Sigmoid colon (tissue), 6 donors: ENCODE measurements around the gene SMIM45.
A peak's percentile ranks its signal among the peaks of the same experiment; 100 is the strongest.

Source experiments
- DNase-seq: peaks from one replicate; pipeline ENCODE4 v3.0.0-alpha.2; 2019
- H3K27ac ChIP-seq, 4 donors: fragments of 200-600 bp; sonication (generic); one replicate each; pipeline ENCODE4 v1.5.1; 2016 to 2019; ENCODE audit warnings: mild to moderate bottlenecking in 1 of 4
- H3K27me3 ChIP-seq, 3 donors: fragments of 200-600 bp; sonication (generic); one replicate each; pipeline ENCODE4 v1.5.1; 2019; ENCODE audit warnings: mild to moderate bottlenecking in 1 of 3
- H3K36me3 ChIP-seq, 4 donors: fragments of 200-600 bp; sonication (generic); one replicate each; pipeline ENCODE4 v1.5.1; 2016 to 2019
- H3K4me1 ChIP-seq, 4 donors: fragments of 200-600 bp; sonication (generic); one replicate each; pipeline ENCODE4 v1.5.1; 2017 to 2019
- H3K4me3 ChIP-seq, 4 donors: fragments of 200-600 bp; sonication (generic); one replicate each; pipeline ENCODE4 v1.5.1; 2017 to 2019; ENCODE audit warnings: mild to moderate bottlenecking in 2 of 4, moderate library complexity in 1 of 4
- H3K9me3 ChIP-seq, 4 donors: fragments of 200-600 bp in 3 of 4; sonication (generic) in 3 of 4; one replicate each; pipeline versions ENCODE4 v1.5.1 to v1.6.1; 2013 to 2019
- EP300 ChIP-seq, 4 donors: sonication (generic); formaldehyde crosslinking; IDR thresholded peaks; one replicate each; pipeline ENCODE4 v1.6.1; 2017; ENCODE audit warnings: antibody characterized with exemption in 4 of 4
- POLR2A ChIP-seq, 2 donors: fragments of 450-650 bp; IDR thresholded peaks; one replicate each; pipeline ENCODE4 v1.6.1; 2016; ENCODE audit warnings: antibody characterized with exemption in 2 of 2, mild to moderate bottlenecking in 2 of 2, moderate library complexity in 2 of 2
- POLR2AphosphoS5 ChIP-seq, 4 donors: sonication (generic); formaldehyde crosslinking; IDR thresholded peaks; one replicate each; pipeline ENCODE4 v1.6.1; 2017; ENCODE audit warnings: antibody characterized with exemption in 4 of 4
- WGBS, 2 donors: extraction: QIAGEN DNeasy Blood & Tissue Kit; methylation state at CpG; one replicate each; pipeline ENCODE4 v1.1.7; 2013; 5-methylcytosine and 5-hydroxymethylcytosine counted together
- intact Hi-C: fragments of 100-400 bp; cut with DNase I; formaldehyde crosslinking; loops from one replicate; pipeline ENCODE4 v1.15.1; 2023
- TF ChIP-seq, protein P1 (sequence below), 4 experiments: fragments of 450-650 bp in 3 of 4; fragments of 200-600 bp in 1 of 4; IDR thresholded peaks; one replicate each; pipeline ENCODE4 v1.5.1; 2016 to 2019; ENCODE audit warnings: antibody characterized with exemption in 4 of 4, mild to moderate bottlenecking in 3 of 4, moderate library complexity in 2 of 4
- donor health status: healthy with polysubstance abuse.
- donor health status: healthy.

SMIM45 gene

DNA sequence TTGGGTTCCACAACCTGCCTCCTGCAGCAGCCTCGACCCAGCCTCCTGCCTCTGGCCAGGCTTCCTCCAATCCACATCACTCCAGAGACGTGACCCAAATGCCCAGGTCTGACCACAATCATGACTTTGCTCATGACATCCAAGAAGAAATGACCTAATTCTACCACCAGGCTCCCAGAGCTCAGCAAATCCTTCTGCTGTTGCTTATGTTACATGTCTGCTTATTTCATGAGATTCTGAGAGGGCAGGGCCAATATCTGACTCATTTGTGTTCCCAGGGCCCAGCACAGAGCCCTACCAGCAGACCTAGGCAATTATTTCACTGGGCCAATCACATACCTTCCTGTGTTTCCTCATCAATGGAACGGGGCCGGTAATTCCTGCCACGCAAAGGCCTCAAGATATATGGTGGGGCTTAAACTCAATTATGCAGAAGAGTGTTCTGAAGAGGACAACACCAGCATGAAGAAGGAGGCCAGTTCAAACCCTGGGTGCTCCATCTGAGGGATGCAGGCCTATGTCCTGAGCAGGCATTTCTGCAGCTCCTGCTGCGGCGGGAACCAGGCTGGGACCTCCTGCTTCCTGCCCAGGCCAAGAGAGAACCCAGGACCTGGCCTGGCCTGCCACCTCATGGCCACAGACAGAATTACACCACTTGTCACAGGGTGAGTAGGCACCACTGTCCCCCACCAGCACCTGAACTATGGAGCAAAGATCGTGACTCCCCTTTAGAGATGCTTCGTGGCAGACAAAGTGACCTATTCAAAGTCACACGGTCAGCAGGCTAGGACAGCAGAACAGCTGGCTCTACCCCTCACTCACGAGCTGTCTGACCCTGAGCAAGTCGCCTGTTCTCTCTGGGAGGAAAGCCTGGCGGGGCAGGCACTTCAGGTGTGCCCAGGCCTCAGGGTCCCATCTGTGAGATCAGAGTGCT is 10.9 kb upstream of the SMIM45 start:
- no peaks in the 10 kb centered on the region for H3K9me3 ChIP-seq
- intact Hi-C loops, result loop anchor here (1.0 to 2.0 kb wide), 3 partner anchors 118 to 244 kb away; no protein-coding TSS in a partner anchor
- WGBS, 2 donors, result 39 to 45% methylated on average over 13 of the region's 13 CpGs
- no peaks in the 10 kb centered on the region for H3K27me3 ChIP-seq
- peak overlapping the region; percentile 20 to 67 (median 42) for H3K27ac ChIP-seq
- no peaks in the 10 kb centered on the region for H3K36me3 ChIP-seq
- peak; percentile 91 for DNase-seq
- H3K4me3 ChIP-seq, result no peak overlapping the region
- H3K4me1 ChIP-seq, result peaks cover 0 to 22% (median 17%) of the 10 kb centered on the region in 4 donors
- no peak for TF ChIP-seq EP300 (IDR thresholded peaks at IDR 0.05)
- TF ChIP-seq, protein P1, sequence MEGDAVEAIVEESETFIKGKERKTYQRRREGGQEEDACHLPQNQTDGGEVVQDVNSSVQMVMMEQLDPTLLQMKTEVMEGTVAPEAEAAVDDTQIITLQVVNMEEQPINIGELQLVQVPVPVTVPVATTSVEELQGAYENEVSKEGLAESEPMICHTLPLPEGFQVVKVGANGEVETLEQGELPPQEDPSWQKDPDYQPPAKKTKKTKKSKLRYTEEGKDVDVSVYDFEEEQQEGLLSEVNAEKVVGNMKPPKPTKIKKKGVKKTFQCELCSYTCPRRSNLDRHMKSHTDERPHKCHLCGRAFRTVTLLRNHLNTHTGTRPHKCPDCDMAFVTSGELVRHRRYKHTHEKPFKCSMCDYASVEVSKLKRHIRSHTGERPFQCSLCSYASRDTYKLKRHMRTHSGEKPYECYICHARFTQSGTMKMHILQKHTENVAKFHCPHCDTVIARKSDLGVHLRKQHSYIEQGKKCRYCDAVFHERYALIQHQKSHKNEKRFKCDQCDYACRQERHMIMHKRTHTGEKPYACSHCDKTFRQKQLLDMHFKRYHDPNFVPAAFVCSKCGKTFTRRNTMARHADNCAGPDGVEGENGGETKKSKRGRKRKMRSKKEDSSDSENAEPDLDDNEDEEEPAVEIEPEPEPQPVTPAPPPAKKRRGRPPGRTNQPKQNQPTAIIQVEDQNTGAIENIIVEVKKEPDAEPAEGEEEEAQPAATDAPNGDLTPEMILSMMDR (IDR thresholded peaks at IDR 0.05), result peak; percentile 90 to 98 (median 94)

DNA sequence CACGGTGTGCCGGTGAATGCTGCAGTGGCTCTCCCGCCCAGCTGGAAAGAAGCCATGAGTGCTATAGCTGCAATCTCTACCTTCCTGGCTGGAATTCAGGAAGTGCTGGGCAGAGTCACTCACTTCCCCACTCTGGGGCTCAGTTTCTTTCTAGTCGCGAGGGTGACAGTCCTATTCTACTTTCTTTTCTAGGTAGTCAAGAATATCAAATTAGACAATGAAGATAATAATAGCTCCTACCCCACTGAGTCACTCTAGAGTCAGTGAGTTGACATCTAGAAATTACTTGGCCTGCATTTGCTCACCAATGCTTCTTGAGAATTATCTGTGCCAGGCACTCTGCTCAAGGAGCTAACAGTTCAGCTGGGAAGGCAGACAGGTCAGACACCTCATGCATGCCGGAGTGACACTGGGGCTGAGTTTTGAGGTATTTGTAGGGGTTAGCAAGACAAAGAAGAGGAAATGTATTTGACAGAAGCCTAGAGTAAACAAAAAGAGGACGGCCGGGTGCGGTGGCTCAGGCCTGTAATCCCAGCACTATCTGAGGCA is 8.2 kb upstream of the SMIM45 start:
- H3K9me3 ChIP-seq, result no peaks in the 10 kb centered on the region
- intact Hi-C loops, result no loop called here
- no peak overlapping the region for H3K4me3 ChIP-seq
- 19 to 59% methylated on average over 9 of the region's 9 CpGs for WGBS, 2 donors
- no peak for DNase-seq
- no peaks in the 10 kb centered on the region for H3K36me3 ChIP-seq
- no peaks in the 10 kb centered on the region for H3K27me3 ChIP-seq
- H3K27ac ChIP-seq, result no peak overlapping the region
- TF ChIP-seq POLR2A (IDR thresholded peaks at IDR 0.05) (no peak), EP300 (IDR thresholded peaks at IDR 0.05) (no peak), POLR2AphosphoS5 (IDR thresholded peaks at IDR 0.05) (no peak)
- TF ChIP-seq, protein P1 (IDR thresholded peaks at IDR 0.05), result no peak
- H3K4me1 ChIP-seq, result peaks cover 0 to 28% (median 21%) of the 10 kb centered on the region in 4 donors

DNA sequence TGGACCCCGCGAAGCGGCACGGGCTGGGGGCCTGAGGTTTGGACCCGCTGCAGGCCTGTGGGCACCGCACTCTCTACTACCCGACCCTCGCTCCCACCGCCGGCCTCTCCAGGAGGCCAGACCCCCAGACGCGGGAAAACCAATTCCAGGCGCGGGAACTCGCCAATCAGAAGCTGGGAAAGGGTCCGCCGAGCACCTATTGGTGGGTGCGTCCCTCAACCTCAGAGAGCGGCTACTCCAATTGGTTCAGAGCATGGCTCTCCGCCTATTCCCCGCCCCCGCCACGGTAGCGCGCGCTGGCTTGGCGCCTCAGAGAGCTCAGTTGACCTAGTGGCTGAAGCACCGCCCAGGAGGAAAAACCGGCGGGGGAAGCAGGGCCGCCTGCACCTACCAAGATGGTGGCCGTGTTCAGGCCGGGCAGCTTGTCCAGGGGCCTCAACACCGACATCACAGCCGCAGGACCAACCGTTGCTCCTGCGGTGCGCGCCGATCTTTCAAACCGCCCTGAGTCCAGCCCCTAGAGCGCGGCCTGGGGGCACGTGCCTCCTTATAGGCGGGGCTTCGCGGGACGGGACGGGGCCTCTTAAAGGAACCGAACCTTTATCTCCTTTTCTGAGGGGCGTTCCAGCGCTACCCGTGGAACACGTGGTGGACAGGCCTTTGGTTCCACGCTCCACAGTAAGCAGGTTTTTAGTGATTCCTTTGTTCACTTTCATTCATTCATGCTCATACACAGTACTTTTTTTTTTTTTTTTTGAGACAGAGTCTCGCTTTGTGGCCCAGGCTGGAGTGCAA is 5.1 kb upstream of the SMIM45 start, which contains the start of gene CENPM:
CENPM (minus strand) TSS at position 524 of the 795 bp plus-strand sequence; CDS start at position 448, 76 bp downstream.
- Histone ChIP-seq H3K27me3 (no peaks in the 10 kb centered on the region), H3K4me3 (peak within 1 kb of the TSS; percentile 45 to 72 (median 60)), H3K36me3 (no peaks in the 10 kb centered on the region), H3K9me3 (no peaks in the 10 kb centered on the region), H3K27ac (peak within 1 kb of the TSS; percentile 15 to 68 (median 60)), H3K4me1 (peaks cover 0 to 17% (median 11%) of the 10 kb centered on the region in 4 donors)
- DNase-seq, result peak; percentile 94
- TF ChIP-seq EP300 (IDR thresholded peaks at IDR 0.05), result no peak
- TF ChIP-seq, protein P1 (IDR thresholded peaks at IDR 0.05), result peak in 1 of 4 experiments; percentile 19
- WGBS, 2 donors, result 1 to 2% methylated on average over 56 of the region's 56 CpGs
- intact Hi-C loops, result loop anchor here (2.0 kb wide), 1 partner anchor 114 kb away; the partner anchor contains the start of gene SREBF2

DNA sequence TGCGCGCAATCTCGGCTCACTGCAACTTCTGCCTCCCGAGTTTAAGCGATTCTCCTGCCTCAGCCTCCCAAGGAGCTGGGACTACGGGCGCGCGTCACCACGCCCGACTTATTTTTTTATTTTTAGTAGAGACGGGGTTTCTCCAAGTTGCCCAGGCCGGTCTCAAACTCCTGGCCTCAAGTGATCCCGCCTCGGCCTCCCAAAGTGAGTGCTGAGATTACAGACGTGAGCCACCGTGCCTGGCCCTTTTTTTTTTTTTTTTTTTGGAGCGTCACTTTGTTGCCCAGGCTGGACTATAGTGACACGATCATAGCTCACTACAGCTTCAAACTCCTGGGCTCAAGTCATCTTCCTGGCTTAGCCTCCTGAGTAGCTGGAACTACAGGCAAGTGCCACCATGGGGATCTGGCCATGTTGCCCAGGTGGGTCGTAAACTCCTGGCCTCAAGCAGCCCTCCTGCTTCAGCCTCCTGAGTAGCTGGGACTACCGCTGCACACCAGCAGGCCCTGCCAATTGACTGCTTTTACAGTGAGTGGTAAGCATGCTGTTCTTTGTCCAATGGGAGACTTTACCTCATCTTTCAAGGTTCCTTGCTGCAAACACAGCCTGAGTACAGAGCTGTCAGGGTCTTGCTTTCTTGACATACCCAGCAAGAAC is 4.4 kb upstream of the SMIM45 start:
- H3K27me3 ChIP-seq, result no peaks in the 10 kb centered on the region
- no peaks in the 10 kb centered on the region for H3K36me3 ChIP-seq
- no peak for DNase-seq
- TF ChIP-seq POLR2A (IDR thresholded peaks at IDR 0.05) (no peak), POLR2AphosphoS5 (IDR thresholded peaks at IDR 0.05) (no peak), EP300 (IDR thresholded peaks at IDR 0.05) (no peak)
- TF ChIP-seq, protein P1 (IDR thresholded peaks at IDR 0.05), result no peak
- no peaks in the 10 kb centered on the region for H3K9me3 ChIP-seq
- WGBS, 2 donors, result 64 to 76% methylated on average over 21 of the region's 21 CpGs
- peak overlapping the region in 3 of 4 donors; percentile 15 to 68 (median 65) for H3K27ac ChIP-seq
- peak overlapping the region in 3 of 4 donors; percentile 55 to 72 (median 66) for H3K4me3 ChIP-seq
- intact Hi-C loops, result loop anchor here (2.0 kb wide), 1 partner anchor 115 kb away; the partner anchor contains the start of gene SREBF2
- peaks cover 0 to 17% (median 11%) of the 10 kb centered on the region in 4 donors for H3K4me1 ChIP-seq
